ENCODE results near the gene FBXO5.

DNA sequence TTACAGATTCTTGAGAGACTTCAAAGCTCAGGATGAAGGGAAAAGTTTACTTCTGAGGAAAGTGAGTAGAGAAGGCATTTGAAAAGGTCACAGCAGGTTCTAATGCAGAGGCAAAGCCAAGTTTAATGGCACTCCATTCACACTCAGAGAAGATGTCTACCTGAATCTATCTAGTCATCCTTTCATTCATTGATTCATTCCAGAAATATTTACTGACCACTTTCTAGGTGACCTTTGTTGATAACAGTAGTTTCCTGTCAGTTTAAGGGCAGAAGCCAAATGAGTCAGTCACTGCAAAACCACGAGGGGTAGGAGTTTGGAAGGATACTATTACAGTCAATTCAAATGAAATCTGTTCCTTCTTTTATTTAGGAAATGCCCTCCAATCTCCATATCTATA lies 30.8 kb downstream of the FBXO5 start:
- TF ChIP-seq CTCF (IDR thresholded peaks at IDR 0.05; ENCODE audit: low read depth, low read length, poor library complexity, severe bottlenecking) (no peak), EZH2phosphoT487 (IDR thresholded peaks at IDR 0.05; ENCODE audit: borderline replicate concordance, low read length) (no peak)
